Right renal pelvis (tissue), 4 donors: ENCODE data around the gene DDX53. TPM values are rescaled to one million over a fixed set of nuclear protein-coding genes. Genes with fewer than 3 reads are reported as not detected.

Experiments
- DNase-seq, 4 donors: peaks; one replicate each; pipeline ENCODE4 v3.0.0-alpha.2; 2013; ENCODE audit warnings: low read depth in 4 of 4, low spot score in 3 of 4, missing footprints in 1 of 4
- polyA plus RNA-seq, 4 donors: library from polyadenylated mRNA; unstranded; fragments of 120-200 nt; gene quantifications; one replicate each; pipeline ENCODE4 v1.2.1, GENCODE V29; 2013; ENCODE audit not compliant: insufficient read length in 4 of 4

DDX53 gene
- polyA plus RNA-seq: not detected

DNA sequence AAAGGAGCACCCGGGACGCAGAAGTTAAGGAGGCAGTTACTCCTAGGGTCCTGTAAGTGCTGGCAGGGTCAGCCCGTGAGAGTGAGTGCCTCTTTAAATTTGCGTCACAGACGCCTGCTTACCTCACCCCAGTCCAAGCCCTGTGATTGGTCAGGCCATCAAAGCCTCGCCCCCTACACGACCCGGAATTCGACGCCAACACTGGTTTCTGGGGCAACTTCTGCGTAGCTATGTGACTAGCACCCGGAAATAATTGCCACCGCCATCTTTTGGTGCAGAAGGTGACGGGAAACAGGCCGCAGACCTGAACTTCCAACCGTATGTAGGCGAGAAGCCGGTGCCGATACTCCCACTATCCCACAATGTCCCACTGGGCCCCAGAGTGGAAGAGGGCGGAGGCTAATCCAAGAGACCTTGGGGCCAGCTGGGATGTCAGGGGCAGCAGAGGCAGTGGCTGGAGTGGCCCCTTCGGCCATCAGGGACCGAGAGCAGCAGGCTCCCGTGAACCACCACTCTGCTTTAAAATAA lies at the start of gene DDX53:
Gene DDX53, plus strand, starts transcription at position 265 of the 528 bp plus-strand sequence. Its CDS starts 98 bp downstream, at position 363.
- no peak for DNase-seq

DNA sequence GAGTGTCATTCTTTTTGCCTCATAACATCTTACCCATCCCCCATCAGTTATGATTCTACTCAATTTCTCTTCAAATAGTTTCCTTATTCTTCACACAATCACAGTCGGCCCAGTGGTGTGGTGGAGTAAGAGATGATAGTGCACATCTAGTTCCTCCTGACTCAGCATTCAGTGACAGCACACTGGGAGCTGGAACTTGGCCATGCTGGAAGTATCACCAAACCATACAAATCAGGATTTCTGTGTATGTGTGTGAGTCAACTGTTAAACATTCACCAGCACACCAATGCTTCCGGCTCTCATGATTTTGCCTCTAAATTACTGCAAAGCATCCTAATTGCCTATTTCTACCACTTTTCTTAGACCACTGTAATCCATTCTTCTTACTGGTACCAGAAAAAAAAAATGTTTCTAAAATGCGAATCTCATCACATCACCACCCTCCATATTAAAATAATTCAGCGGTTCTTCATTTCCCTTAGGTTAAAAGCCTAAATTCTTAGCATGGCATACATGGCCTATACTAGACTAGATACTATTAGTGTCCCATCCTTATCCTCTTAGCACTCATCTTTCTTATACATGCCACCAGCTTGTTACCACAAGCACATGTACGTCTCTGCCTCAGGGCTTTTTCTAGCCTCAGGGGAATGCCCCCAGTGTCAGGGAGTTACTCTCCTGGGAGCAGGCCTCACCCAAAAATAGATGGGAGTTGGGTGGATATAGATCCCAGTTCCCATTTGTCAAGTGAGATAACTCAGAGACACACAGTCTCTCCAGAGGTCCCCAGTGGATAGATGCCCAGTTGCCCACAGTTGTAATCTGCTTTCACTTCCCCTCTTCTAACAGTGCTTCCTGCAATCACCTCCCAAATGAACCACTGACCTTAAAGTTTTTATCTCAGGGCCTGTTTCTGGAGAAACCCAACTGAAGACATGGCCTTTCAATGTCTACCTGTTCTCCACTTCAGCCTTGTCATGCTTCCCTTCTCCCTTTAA lies 49.2 kb upstream of the DDX53 start:
- DNase-seq: no peak

DNA sequence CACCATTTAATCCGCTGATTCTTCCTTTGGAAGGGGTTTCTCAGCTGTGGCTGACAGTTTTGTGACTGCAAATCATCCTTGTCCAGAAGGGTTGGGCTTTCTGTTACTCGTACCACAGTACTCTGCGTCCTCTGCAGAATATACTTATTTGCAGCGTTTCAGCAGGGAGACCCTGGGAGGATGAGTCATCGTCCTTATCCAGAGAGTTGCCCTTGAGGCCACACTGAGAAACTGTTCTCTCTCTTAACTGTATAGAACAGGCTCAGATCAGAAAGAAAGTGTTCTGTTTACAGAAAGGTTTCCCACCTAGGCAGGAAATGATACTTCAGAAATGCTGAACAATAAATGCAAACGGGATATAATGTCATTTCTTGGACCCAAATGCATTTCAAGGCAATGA lies 47.8 kb upstream of the DDX53 start:
- DNase-seq: no peak

DNA sequence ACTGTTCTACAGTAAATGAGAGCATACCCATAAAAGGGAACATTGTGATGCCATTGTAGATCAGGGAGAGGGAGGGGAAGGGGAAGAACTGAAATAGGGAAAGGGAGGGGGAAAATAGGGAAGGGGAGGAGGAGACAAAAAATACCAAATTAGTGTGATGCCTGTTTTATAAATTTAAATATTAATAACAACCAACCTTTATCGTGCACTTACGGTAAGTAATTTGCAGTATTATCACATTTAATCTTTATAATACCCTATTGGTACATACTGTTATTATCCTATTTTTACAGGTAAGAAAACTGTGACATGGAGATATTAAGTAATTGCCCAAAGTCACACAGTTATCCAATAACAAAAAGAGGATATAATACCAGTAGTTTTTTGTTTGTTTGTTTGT lies 41.5 kb upstream of the DDX53 start:
- no peak for DNase-seq

DNA sequence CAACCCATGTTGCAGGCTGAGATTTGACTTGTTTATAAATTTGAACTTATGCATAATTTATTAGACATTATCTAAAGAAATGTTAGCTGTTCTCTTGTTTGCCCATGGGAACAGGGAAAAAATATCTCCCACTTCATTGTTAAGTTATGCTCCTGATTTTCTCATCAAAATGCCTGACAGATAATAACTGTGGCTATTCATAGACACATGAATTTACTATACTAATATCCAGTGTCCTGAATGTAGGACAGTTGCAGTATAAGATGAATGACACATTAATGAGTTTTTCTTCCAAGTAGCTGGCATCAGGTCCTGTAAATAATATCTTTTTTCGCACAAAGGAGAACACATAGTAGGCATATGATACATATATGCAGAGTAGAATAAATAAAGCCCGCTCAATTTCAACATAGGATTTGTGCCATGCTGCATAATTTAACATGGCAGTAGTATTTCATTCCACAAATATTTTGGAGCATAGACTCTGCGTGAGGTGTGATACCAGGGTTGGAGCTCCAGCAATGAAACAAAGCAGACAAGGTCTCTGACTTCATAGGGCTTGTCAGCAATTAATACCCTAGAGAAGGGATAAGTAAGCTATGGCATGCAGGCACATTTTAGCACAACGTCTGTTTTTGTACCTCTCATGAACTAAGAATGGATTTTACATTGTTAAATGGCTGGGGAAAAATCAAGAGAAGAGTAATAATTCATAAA lies 40.4 kb upstream of the DDX53 start:
- no peak for DNase-seq

DNA sequence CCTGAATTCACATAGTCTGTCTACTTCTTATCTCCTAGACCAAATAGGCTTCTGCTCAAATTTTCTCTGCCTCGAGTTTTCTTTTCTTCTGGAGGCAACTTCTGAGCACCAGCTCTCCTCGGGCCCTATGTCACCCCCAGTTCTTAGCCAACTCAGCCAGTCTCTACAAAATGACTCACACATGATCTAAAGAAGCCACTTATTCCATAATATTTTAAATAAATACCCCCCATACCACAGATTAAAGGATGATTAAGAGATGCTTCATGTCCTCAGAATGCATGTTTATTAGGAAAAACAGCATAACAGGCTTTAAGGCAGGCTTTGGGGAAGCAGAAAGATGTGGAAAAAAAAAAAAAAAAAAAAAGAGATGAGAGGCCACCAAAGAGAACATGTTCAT lies 36.6 kb upstream of the DDX53 start:
- no peak for DNase-seq

DNA sequence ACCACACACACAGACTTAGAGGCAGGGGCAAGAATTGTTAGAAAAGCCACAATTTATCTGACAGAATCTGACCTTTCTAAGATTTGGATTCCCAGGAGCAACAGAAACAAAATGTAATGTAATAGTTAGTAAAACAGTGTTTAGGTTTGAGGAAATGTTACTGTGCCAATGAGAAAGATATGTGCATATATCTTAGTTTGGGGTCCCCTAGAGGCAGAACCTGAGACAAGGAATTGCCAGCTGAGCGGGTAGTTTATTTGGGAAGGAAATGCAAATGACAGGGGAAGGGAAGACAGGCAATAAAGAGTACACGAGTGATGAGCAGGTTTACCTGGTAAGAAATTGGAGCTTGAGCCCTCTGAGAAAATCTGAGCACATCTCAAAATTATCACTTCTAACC lies 31.3 kb upstream of the DDX53 start:
- no peak for DNase-seq

DNA sequence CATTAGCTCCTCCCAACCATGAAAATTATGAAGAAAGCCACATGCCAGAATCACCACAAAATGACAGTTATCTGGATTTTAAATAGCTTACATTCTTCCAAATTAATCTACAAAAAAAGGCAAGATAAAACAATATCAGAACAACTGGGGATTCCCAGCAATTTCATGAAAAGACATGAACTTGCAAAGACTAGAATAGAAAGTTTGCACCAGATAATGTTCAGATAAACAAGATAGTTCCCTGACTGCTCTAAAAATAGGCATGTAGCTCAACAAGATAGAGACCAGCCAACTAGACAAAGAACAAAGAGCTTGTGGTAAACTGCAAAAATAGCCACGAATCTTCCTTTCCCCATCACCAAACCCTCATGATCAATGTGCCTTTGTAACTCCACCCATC lies 30.3 kb upstream of the DDX53 start:
- no peak for DNase-seq

DNA sequence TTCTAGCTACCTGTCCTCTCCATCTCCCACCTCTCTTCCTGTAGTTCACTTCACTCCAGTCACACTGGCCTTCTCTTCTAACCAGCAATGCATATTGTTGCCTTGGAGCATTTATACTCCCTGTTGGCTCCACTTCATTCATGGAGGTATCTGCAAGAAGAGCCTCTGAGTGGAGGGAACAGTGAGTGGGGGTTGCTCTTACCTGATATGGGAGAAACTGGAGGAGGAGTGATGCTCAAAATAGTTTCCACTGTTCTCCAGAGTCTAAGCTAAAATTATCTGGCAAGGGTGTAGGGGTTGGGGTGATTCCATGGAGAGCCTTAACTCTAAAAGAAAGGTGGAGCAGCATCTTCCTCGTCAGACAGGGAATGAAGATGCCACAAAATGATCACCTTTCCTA lies 28.9 kb upstream of the DDX53 start:
- no peak for DNase-seq

DNA sequence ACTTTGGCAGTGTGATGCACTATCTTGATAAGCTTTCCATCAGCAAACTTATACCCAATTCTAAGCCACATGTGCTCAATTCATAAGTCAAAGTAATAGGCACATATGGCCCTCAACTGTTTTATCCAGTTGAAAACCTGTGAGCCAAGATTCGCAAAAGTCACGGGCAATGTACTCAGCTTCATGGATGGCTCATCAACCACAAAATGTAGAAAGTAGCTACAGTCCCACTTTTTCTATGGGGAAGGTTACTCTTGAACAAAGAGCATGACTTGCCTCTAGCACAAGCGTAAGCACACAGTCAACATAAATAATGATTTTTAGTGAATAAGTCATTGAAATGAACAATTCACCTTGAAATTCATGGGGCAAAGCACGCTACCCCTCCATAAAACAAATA lies 25.1 kb upstream of the DDX53 start:
- no peak for DNase-seq

DNA sequence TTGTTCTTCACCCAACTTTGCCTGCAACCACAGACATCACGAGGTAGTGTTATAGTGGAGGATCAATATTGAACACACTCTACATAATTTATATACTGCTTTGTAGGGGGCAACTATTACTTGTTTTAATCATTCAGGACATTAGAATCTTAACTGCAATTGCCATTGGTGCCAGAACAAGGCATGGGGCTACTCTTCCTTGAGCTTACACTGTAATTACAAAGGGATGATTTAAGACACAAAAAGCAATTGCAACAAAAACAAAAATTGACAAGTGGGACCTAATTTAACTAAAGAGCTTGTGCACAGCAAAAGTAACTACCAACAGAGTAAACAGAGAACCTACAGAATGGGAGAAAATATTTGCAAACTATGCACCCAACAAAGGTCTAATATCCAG lies 24.0 kb upstream of the DDX53 start:
- DNase-seq: no peak

DNA sequence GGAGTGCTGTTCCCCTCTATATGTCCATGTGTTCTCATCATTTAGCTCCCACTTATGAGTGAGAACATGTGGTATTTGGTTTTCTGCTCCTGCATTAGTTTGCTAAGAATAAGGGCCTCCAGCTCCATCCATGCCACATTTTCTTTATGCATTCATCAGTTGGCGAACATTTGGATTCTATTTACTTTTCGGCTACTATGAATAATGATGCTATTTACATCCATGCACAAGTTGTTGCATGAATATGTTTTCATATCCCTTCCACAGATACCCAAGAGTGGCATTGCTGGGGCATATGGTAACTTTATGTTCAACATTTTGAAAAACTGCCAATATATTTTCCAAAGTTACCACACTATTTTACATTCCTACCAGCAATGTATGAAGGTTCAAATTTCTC lies 13.8 kb upstream of the DDX53 start:
- no peak for DNase-seq

DNA sequence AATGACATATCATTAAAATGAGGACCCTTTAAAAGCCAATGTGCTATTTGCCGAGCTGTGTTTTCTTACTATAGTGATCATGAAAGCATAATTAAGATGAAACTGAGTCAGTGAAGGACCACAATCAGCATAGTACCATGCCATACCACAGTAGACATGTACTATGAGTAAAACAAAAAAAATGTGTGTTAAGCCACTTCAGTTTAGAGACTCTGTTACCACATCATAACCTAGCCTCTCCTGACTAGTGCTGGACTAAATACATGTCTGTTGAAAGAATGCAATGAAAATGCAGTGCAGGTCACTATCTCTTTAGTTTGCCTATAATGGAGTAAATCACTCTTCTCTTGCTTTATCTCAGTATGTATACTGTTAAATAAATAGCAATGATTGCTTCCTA lies 12.3 kb upstream of the DDX53 start:
- DNase-seq: no peak

DNA sequence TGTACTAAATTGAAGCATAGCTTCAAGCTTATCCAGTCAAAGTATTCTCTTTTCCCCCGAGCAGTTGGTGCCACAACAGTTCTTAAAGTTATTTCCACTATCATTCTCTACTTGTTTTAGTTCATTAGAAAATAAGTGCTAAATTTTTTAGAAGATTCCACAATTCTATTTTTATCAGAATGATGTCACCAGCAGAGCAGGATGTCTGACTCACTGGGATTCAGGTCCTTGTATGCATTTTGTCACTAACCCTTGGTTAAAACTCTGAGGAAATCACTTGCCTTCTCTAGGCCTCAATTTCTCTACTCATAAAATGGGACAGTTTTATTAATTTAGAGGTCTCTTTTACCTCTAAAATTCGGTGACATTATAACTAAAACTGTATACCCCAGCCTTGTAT lies 3.4 kb downstream of the DDX53 start:
- DNase-seq: no peak

DNA sequence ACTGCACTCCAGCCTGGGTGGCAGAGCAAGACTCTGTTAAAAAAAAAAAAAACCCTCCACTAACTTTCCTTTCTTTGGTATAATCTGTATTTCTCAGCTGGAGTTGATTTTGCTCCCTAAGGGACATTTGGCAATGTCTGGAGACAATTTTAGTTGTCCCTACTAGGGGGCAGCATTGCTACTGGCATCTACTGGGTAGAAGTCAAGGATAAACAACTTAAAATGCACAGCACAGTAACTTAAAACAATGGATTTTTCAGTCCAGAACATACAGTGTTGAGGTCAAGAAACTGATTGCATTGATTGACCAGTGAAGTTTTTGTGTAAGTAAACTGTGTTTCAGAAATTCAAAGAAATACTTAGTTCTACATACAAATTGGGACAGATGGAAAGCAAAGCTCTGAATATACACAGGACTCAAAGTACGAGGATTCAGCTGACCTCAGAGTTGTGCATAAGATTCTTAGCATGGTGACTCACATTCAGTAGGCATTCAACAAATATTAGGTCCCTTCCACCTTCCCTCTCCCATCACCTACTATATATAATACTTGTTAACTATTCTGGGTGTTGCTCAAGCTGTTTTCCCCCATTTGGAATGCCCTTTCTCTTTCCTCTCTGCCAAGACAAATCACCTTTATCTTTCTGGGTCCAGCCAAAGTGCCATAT lies 8.8 kb downstream of the DDX53 start:
- no peak for DNase-seq

DNA sequence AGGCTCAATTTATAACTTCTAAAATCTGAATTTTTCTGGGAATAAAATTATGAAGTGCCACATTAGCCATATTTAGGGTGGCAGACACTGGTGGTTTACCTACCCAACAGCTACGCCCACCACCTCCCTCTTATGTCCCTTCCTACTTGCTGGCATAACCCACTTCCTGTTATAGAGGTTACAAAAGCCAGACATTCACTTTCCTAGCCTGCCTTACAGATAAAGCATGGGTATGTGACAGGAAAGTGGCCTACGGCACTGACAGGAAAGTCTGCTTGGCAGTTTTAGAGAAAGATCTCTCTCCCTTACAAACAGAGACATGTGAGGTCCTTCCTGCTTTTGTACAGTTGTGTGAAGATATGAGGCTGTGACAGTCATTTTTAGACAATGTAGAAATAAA lies 12.4 kb downstream of the DDX53 start:
- no peak for DNase-seq

DNA sequence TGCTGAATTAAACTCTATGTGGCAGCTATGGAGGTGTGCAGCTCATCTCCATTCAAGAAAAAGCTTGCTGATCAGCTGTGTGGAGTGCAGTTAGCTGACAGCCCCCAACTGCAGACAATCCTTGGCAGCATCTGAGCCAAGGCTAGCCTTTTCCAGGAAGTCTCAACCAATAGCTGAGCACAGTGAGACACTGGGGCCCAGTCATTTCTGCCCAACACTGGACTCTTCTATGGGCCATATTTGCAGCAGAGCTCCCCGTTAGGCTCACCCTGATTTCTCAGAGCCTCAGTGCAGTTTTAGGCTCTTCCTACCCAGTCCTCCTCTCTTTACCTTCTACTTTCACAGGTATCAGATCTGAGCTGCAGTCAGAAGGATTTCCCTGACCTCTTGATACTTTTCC lies 12.9 kb downstream of the DDX53 start:
- no peak for DNase-seq

DNA sequence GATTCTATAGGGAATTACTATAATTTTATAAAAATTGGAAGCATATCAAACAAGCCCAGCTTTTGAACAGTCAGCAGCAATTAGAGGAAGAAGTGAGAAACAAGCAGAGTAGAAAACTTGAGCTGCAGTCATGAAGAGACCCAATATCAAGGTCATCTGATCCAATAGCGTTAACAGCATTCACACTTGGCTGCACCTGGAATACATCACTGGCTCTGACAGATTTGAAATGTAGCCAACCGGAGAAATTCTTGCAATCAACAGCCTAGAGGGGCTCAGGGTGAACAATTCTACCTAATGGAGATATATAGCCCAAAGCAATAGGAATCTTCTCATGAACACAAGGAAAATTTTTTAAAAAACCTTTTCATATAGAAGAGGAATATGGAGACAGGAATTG lies 13.6 kb downstream of the DDX53 start:
- no peak for DNase-seq

DNA sequence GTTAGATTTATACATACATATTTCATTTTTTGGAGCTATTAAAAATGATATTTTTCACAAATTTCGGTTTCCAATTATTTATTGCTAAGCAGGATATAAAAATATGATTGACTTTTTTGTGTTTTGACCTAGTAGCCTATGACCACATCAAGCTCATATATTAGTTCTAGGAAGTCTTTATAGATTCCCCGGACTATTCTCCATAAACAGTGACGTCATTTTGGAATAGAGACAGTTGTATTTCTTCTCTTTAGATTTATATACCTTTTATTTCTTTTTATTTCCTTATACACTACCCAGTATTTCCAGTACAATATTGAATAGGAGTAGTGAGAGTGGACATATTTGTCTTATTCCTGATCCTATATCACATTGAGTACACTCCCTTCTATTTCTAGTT lies 31.8 kb downstream of the DDX53 start:
- DNase-seq: no peak

DNA sequence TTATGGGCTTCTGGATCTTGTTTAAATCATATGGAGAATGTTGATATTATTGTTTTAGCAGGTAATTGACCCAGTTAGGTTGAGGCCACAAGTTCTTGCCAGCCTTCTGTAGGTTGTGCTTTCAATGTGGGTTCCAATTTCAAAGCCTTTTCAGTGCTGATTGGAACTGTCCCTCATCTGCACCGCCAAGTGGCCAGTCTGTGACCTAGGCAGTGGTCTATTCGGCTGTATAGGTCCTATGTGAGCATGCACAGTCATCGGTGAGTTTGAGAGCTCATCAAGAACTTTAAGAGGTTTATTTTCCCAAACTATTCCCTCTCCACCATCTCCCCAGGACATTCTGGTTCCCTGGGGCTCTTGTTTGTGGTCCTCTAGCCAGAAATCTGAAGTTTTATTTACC lies 35.7 kb downstream of the DDX53 start:
- DNase-seq: no peak

DNA sequence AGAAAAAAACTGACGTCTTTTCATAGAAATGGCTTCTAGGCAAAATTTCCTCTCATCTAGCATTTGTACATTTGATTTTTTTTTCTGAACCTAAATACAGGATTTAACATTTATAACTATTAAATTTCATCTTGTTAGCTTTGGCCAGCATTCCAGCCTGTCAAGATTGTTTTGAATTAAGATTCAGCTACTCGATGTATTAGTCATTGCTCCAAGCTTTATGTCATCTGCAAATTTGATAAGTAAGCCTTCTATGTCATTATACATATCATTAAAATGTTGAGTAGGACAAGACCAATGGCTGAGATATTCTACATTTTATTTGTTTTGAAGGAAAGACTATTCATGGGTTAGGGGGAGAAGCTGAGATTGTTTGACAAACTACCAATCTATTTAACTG lies 46.7 kb downstream of the DDX53 start:
- no peak for DNase-seq
